IMR-90 (cell line): ENCODE results near the gene ANKRD44. TPM values are rescaled to one million over a fixed set of nuclear protein-coding genes. Genes with fewer than 3 reads are reported as not detected.

Experiments
- ATAC-seq: fragments of 200-7000 bp; cut with Tn5 transposase; 2 replicates; pipeline ENCODE4 v1.9.1; 2020; ENCODE audit warnings: low read depth, mild to moderate bottlenecking, moderate library complexity
- BruUV-seq: library from RNA; stranded (reverse); fragments of 400-500 nt; replicated peaks from 2 replicates; lab custom pipeline; 2021; lab: Mats Ljungman, UMichigan
- CTCF ChIA-PET: fragments of 300-600 bp; formaldehyde crosslinking; extraction: SDS; loops from one replicate; lab custom pipeline; 2021; ENCODE audit warnings: antibody characterized with exemption; lab: Yijun Ruan, JAX
- POLR2A ChIA-PET: fragments of 300-600 bp; sonication (Branson Sonifier 250); formaldehyde crosslinking; loops from one replicate; lab custom pipeline; 2022; ENCODE audit warnings: antibody characterized with exemption; ENCODE audit not compliant: unreplicated experiment; lab: Charles Lee
- DNase-seq: peaks from one replicate; pipeline ENCODE4 v3.0.0; 2013
- H2AFZ ChIP-seq: replicated peaks from 2 replicates; pipeline ENCODE3; 2013; ENCODE audit warnings: low read length, mild to moderate bottlenecking; ENCODE audit not compliant: poor library complexity
- H2AK5ac ChIP-seq: 2 replicates; pipeline ENCODE4 v1.6.1; 2013; ENCODE audit warnings: low read depth, low read length, inconsistent platforms
- H2AK9ac ChIP-seq: replicated peaks from 2 replicates; pipeline ENCODE3; 2013; ENCODE audit warnings: mild to moderate bottlenecking, low read depth, low read length, moderate library complexity; ENCODE audit not compliant: poor library complexity
- H2BK120ac ChIP-seq: 2 replicates; pipeline ENCODE4 v1.6.1; 2013; ENCODE audit warnings: low read depth, low read length, inconsistent platforms
- H2BK15ac ChIP-seq: 3 replicates; pipeline ENCODE4 v1.6.1; 2013; ENCODE audit warnings: low read depth, low read length, inconsistent platforms
- H2BK20ac ChIP-seq: 2 replicates; pipeline ENCODE4 v1.6.1; 2013; ENCODE audit warnings: low read depth, mild to moderate bottlenecking, inconsistent platforms, low read length, moderate library complexity
- H2BK5ac ChIP-seq: 2 replicates; pipeline ENCODE4 v1.6.1; 2013; ENCODE audit warnings: mild to moderate bottlenecking, low read depth, low read length, inconsistent platforms; ENCODE audit not compliant: poor library complexity, severe bottlenecking
- H3K14ac ChIP-seq: replicated peaks from 2 replicates; pipeline ENCODE4 v1.6.1; 2013; ENCODE audit warnings: low read depth, low read length, inconsistent platforms
- H3K18ac ChIP-seq: 2 replicates; pipeline ENCODE4 v1.6.1; 2013; ENCODE audit warnings: low read depth, low read length, control low read depth
- H3K23ac ChIP-seq: 2 replicates; pipeline ENCODE4 v1.6.1; 2013; ENCODE audit warnings: low read depth, low read length, inconsistent platforms
- H3K27ac ChIP-seq: 2 replicates; pipeline ENCODE4 v1.5.1; 2013; ENCODE audit warnings: mild to moderate bottlenecking, control low read depth, low read length; ENCODE audit not compliant: insufficient read depth
- H3K27me3 ChIP-seq: 2 replicates; pipeline ENCODE4 v1.6.1; 2013; ENCODE audit warnings: low read length; ENCODE audit not compliant: control insufficient read depth, insufficient read depth
- H3K36me3 ChIP-seq: 2 replicates; pipeline ENCODE4 v1.6.1; 2013; ENCODE audit warnings: low read length, mixed read lengths; ENCODE audit not compliant: control insufficient read depth, insufficient read depth
- H3K4ac ChIP-seq: 2 replicates; pipeline ENCODE4 v1.6.1; 2013; ENCODE audit warnings: low read depth, low read length, inconsistent platforms
- H3K4me1 ChIP-seq: 2 replicates; pipeline ENCODE4 v1.6.1; 2013; ENCODE audit warnings: low read length, mixed read lengths; ENCODE audit not compliant: control insufficient read depth, insufficient read depth
- H3K4me2 ChIP-seq: 2 replicates; pipeline ENCODE4 v1.6.1; 2013; ENCODE audit warnings: low read depth, mild to moderate bottlenecking, control low read depth, low read length, moderate library complexity
- H3K4me3 ChIP-seq: 2 replicates; pipeline ENCODE4 v1.5.1; 2013; ENCODE audit warnings: low read depth, mild to moderate bottlenecking, control low read depth, low read length, moderate library complexity; ENCODE audit not compliant: insufficient read depth
- H3K56ac ChIP-seq: 2 replicates; pipeline ENCODE4 v1.6.1; 2013; ENCODE audit warnings: low read length, inconsistent platforms; ENCODE audit not compliant: insufficient read depth; ENCODE audit errors: extremely low read depth
- H3K79me1 ChIP-seq, 2 experiments: 2 replicates each; pipeline ENCODE4 v1.6.1; 2013; ENCODE audit warnings: low read length in 2 of 2, inconsistent platforms in 1 of 2, low read depth in 1 of 2
- H3K9ac ChIP-seq: 2 replicates; pipeline ENCODE4 v1.6.1; 2013; ENCODE audit warnings: low read depth, low read length, control low read depth
- H3K9me1 ChIP-seq: 2 replicates; pipeline ENCODE4 v1.6.1; 2013; ENCODE audit warnings: low read length, inconsistent platforms; ENCODE audit not compliant: insufficient read depth
- H3K9me3 ChIP-seq: 2 replicates; pipeline ENCODE4 v1.6.1; 2013; ENCODE audit warnings: low read length; ENCODE audit not compliant: control insufficient read depth, insufficient read depth
- H4K20me1 ChIP-seq: 2 replicates; pipeline ENCODE4 v1.6.1; 2013; ENCODE audit warnings: low read length, inconsistent platforms; ENCODE audit not compliant: insufficient read depth
- H4K5ac ChIP-seq: 2 replicates; pipeline ENCODE4 v1.6.1; 2013; ENCODE audit warnings: mild to moderate bottlenecking, low read depth, low read length, control low read depth
- H4K8ac ChIP-seq, 2 experiments: 2 replicates each; pipeline ENCODE4 v1.6.1; 2013; ENCODE audit warnings: low read depth in 2 of 2, low read length in 2 of 2, control low read depth in 1 of 2, inconsistent platforms in 1 of 2
- H4K91ac ChIP-seq: 2 replicates; pipeline ENCODE4 v1.6.1; 2013; ENCODE audit warnings: low read depth, low read length, inconsistent platforms; ENCODE audit not compliant: insufficient read depth
- BHLHE40 ChIP-seq: fragments of 150-350 bp; IDR thresholded peaks from 2 replicates; pipeline ENCODE4 v1.6.1; 2016; ENCODE audit warnings: mild to moderate bottlenecking, low read depth, low read length
- CEBPB ChIP-seq: IDR thresholded peaks from 2 replicates; pipeline ENCODE4 v1.6.1; 2012; ENCODE audit warnings: low read depth, low read length, improper control_type of control experiment
- CHD1 ChIP-seq: IDR thresholded peaks from 2 replicates; pipeline ENCODE4 v1.6.1; 2012; ENCODE audit warnings: low read depth, low read length, improper control_type of control experiment
- MAZ ChIP-seq: IDR thresholded peaks from 2 replicates; pipeline ENCODE4 v1.6.1; 2012; ENCODE audit warnings: low read depth, mild to moderate bottlenecking, low read length, improper control_type of control experiment, moderate library complexity, borderline replicate concordance
- MXI1 ChIP-seq: IDR thresholded peaks from 2 replicates; pipeline ENCODE4 v1.6.1; 2012; ENCODE audit warnings: low read depth, mild to moderate bottlenecking, low read length, moderate library complexity, borderline replicate concordance
- NFE2L2 ChIP-seq: fragments of 150-350 bp; IDR thresholded peaks from 2 replicates; pipeline ENCODE4 v1.6.1; 2016; ENCODE audit warnings: low read depth, mild to moderate bottlenecking, low read length
- POLR2A ChIP-seq: IDR thresholded peaks from 2 replicates; pipeline ENCODE4 v1.6.1; 2012; ENCODE audit warnings: mild to moderate bottlenecking, low read depth, low read length
- RAD21 ChIP-seq: IDR thresholded peaks from 2 replicates; pipeline ENCODE4 v1.6.1; 2012; ENCODE audit warnings: low read length, improper control_type of control experiment
- RFX5 ChIP-seq: IDR thresholded peaks from 2 replicates; pipeline ENCODE4 v1.8.0; 2012; ENCODE audit warnings: low read depth, mild to moderate bottlenecking, low read length, moderate library complexity
- USF2 ChIP-seq: fragments of 150-350 bp; IDR thresholded peaks from 2 replicates; pipeline ENCODE4 v1.6.1; 2017; ENCODE audit warnings: mild to moderate bottlenecking, antibody characterized with exemption, low read length, low read depth
- WGBS, 2 experiments: methylation state at CpG; one replicate each; pipeline versions ENCODE4 v1.1.5 to v1.1.7; 2013; ENCODE audit warnings: missing lambda C conversion rate in 2 of 2; ENCODE audit not compliant: insufficient read length in 1 of 2; ENCODE audit errors: extremely low coverage in 2 of 2; 5-methylcytosine and 5-hydroxymethylcytosine counted together
- dilution Hi-C: fragments of 300-500 bp; cut with HindIII; formaldehyde crosslinking; loops from one replicate; pipeline ENCODE4 v1.14.3; 2018; ENCODE audit warnings: low sequenced_read_pairs; ENCODE audit not compliant: unreplicated experiment
- in situ Hi-C: fragments of 300-500 bp; cut with MboI; formaldehyde crosslinking; loops from 3 replicates; pipeline ENCODE4 v1.14.3; 2019; ENCODE audit warnings: low sequenced_read_pairs, inconsistent platforms, mixed read lengths
- intact Hi-C: fragments of 100-400 bp; cut with micrococcal nuclease; formaldehyde crosslinking; loops from 2 replicates; pipeline ENCODE4 v1.10.0; 2022
- polyA plus RNA-seq, 3 experiments: library from polyadenylated mRNA; depleted of rRNA; stranded (reverse); fragments of >200 nt; gene quantifications; 2 replicates each; pipeline ENCODE4 v1.2.3, GENCODE V29; 2012; ENCODE audit warnings: low replicate concordance in 1 of 3
- total RNA-seq: library from RNA; depleted of rRNA; stranded (reverse); fragments of >200 nt; gene quantifications from 2 replicates; pipeline ENCODE4 v1.2.3, GENCODE V29; 2012

The ANKRD44 gene
- total and polyA plus RNA-seq, 2 of the 4 experiments (the other 2 are of a cell fraction), result 5.2 to 15.6 TPM

- no peak overlapping the region; the same call in 1 of the 2 replicates for H4K5ac ChIP-seq
- BruUV-seq, result no TSS peak
- intact Hi-C loops, result no loop called here
- H3K4me3 ChIP-seq, result no peak overlapping the region
- peak overlapping the region; percentile 46; the same call in 1 of the 2 replicates for H3K18ac ChIP-seq
- H3K36me3 ChIP-seq, result no peaks in the 10 kb centered on the region
- H3K4me2 ChIP-seq, result peak overlapping the region; percentile 39; the same call in 1 of the 2 replicates
- no CpG with 5 or more reads among the region's 5 CpGs for WGBS, 2 experiments
- no peaks in the 10 kb centered on the region for H3K9me1 ChIP-seq
- no peak overlapping the region for H2AFZ ChIP-seq
- H3K23ac ChIP-seq, result peak overlapping the region; percentile 88; the same call in 1 of the 2 replicates
- peak; percentile 40 for DNase-seq
- peak overlapping the region; percentile 60; the same call in 1 of the 2 replicates for H3K14ac ChIP-seq
- in situ Hi-C loops, result no loop called here
- H4K91ac ChIP-seq, result no peak overlapping the region
- no peak overlapping the region for H2BK15ac ChIP-seq
- peak overlapping the region; percentile 10; the same call in 1 of the 2 replicates for H2BK20ac ChIP-seq
- peaks cover 12% of the 10 kb centered on the region for H3K4me1 ChIP-seq
- H2BK120ac ChIP-seq, result peak overlapping the region; percentile 50; the same call in 1 of the 2 replicates
- H3K4ac ChIP-seq, result peak overlapping the region; percentile 57; the same call in 1 of the 2 replicates
- no peaks in the 10 kb centered on the region for H3K9me3 ChIP-seq
- H3K27me3 ChIP-seq, result no peaks in the 10 kb centered on the region
- CTCF ChIA-PET, result no interaction called here
- dilution Hi-C loops, result no loop called here
- ATAC-seq, result peak; percentile 12; the same call in 1 of the 2 replicates
- no peak overlapping the region for H3K9ac ChIP-seq
- no peak overlapping the region for H2AK5ac ChIP-seq
- no peak overlapping the region for H3K27ac ChIP-seq
- peak overlapping the region; percentile 24 for H2BK5ac ChIP-seq
- no peak overlapping the region for H2AK9ac ChIP-seq
- no peak overlapping the region for H4K8ac ChIP-seq
- TF ChIP-seq RFX5, result no peak
- TF ChIP-seq MXI1, result no peak
- TF ChIP-seq MAZ, result no peak
- no peak for TF ChIP-seq POLR2A
- TF ChIP-seq CHD1, result no peak
- TF ChIP-seq RAD21, result no peak
- TF ChIP-seq NFE2L2, result no peak
- TF ChIP-seq BHLHE40, result no peak
- no peak for TF ChIP-seq CEBPB
- TF ChIP-seq USF2, result no peak
- POLR2A ChIA-PET, result no interaction called here
- H3K56ac ChIP-seq, result no peak overlapping the region
- H3K79me1 ChIP-seq, result peaks cover 2 to 7% of the 10 kb centered on the region in 2 experiments; a peak in 2 of 4 replicates
- no peaks in the 10 kb centered on the region; the same call in 1 of the 2 replicates for H4K20me1 ChIP-seq
These were observed 46.2 kb downstream of the ANKRD44 start for GRCh38 chr2:197264332-197264731.
